HUES48 (cell line): ENCODE measurements around the gene UMOD.

Source experiments
- H3K27ac ChIP-seq: one replicate; pipeline ENCODE4 v1.7.0; 2013; ENCODE audit warnings: low read depth, low read length, inconsistent platforms
- H3K27me3 ChIP-seq: 2 replicates; pipeline ENCODE4 v1.6.1; 2013; ENCODE audit warnings: mild to moderate bottlenecking, low read length; ENCODE audit not compliant: control insufficient read depth, insufficient read depth
- H3K36me3 ChIP-seq: 2 replicates; pipeline ENCODE4 v1.6.1; 2013; ENCODE audit warnings: low read length; ENCODE audit not compliant: control insufficient read depth, insufficient read depth
- H3K4me1 ChIP-seq: 2 replicates; pipeline ENCODE4 v1.6.1; 2013; ENCODE audit warnings: mild to moderate bottlenecking, low read length; ENCODE audit not compliant: control insufficient read depth, insufficient read depth
- H3K4me3 ChIP-seq: 2 replicates; pipeline ENCODE4 v1.5.1; 2013; ENCODE audit warnings: mild to moderate bottlenecking, low read depth, low read length
- H3K9ac ChIP-seq: 2 replicates; pipeline ENCODE4 v1.6.1; 2013; ENCODE audit warnings: mild to moderate bottlenecking, low read depth, low read length, moderate library complexity
- H3K9me3 ChIP-seq: 2 replicates; pipeline ENCODE4 v1.6.1; 2013; ENCODE audit warnings: low read length; ENCODE audit not compliant: control insufficient read depth, insufficient read depth

The UMOD gene

GRCh38 chr16:20387978-20388377, 35.5 kb upstream of the UMOD start:
- H3K27ac ChIP-seq = no peak overlapping the region
- H3K4me3 ChIP-seq = no peak overlapping the region
- H3K36me3 ChIP-seq = no peaks in the 10 kb centered on the region
- no peaks in the 10 kb centered on the region for H3K27me3 ChIP-seq
- H3K9ac ChIP-seq = no peak overlapping the region
- no peaks in the 10 kb centered on the region for H3K9me3 ChIP-seq
- H3K4me1 ChIP-seq = peaks cover 6% of the 10 kb centered on the region; the same call in 1 of the 2 replicates

GRCh38 chr16:20385844-20386832, 33.6 kb upstream of the UMOD start:
- H3K36me3 ChIP-seq = no peaks in the 10 kb centered on the region
- peak overlapping the region; percentile 51 for H3K4me3 ChIP-seq
- H3K9ac ChIP-seq = no peak overlapping the region
- H3K27ac ChIP-seq = no peak overlapping the region
- peaks cover 7% of the 10 kb centered on the region; the same call in 1 of the 2 replicates for H3K4me1 ChIP-seq
- H3K9me3 ChIP-seq = no peaks in the 10 kb centered on the region
- H3K27me3 ChIP-seq = no peaks in the 10 kb centered on the region

DNA sequence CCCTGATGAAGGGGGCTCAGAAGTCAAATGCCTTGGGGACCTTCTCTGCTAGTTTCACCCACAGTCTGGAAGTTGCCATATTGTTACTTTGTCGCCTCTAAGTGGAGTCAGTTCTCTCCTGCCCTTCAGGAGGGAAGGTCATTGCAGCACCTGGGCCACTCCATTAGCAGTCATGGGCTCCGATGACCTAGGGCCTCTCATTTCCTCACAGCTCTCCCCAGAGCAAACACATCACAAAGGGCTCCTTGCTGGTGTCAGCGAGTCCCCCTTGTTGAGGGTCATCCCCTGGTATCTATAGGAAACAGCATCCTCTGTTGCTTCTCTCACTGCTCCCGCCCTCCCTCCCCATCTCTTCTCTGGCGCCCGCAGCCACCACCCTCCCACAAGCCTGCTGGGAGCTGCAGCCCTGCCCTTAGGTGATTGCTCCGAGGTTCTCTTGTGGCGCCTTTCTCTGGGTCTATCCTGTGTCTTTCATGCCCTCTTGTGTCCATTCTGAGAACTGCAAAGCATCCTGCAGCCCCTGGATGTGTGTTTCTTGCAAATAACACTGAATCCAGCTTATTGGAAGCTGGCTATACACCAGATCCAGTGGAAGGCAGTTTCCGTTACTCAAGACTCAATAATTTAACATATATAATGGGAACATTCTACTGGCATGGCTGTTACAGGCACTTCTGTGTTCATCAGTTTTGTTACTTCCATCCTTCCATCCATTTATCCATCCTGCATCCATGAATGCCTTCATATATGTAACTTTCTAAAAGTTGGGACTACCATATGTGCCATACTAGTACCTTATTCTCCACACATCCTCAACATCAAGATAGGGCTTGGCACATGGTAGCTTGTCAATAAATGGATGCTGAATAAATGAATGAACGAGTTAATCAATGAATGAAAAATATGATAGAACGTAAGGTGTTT, 30.9 kb upstream of the UMOD start:
- H3K27me3 ChIP-seq = no peaks in the 10 kb centered on the region
- H3K9me3 ChIP-seq = no peaks in the 10 kb centered on the region
- H3K4me1 ChIP-seq = peaks cover 7% of the 10 kb centered on the region; the same call in 1 of the 2 replicates
- no peak overlapping the region for H3K4me3 ChIP-seq
- no peak overlapping the region for H3K9ac ChIP-seq
- H3K36me3 ChIP-seq = no peaks in the 10 kb centered on the region
- no peak overlapping the region for H3K27ac ChIP-seq

DNA sequence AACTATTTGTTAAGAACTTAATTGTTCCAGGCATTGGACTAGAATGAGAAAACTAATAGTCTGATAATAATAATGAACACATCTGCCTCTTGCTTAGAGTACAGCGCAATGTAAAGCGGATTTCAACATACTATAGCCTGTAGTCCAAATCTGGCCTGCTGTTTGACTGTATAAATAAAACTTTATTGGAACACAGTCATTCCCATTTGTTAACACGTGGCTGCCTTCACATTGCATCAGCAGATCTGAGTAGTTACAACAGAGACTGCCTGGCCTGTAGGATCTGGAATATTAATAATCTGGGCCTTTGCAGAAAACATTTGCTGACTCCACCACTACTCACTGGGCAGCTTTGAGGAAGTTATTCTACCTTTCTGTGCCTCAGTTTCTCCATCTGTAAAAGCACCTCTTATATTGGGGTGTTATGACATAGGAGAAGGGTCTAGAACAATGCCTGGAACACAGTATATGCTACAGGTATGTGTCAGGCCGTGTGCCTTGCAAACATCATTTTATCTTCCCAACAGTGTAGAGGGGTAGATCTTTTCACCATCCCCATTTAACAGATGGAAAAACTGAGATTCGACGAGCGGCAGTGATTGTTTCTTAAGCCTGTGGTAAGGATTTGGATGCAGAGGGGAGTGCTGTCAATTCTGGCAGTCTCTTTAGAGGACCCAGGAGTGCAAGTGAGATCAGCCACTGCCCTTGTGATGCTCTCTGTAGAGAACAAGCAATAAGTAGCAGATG, 29.9 kb upstream of the UMOD start:
- Histone ChIP-seq H3K4me3 (no peak overlapping the region), H3K36me3 (no peaks in the 10 kb centered on the region), H3K27me3 (no peaks in the 10 kb centered on the region), H3K27ac (no peak overlapping the region), H3K9me3 (no peaks in the 10 kb centered on the region), H3K9ac (no peak overlapping the region), H3K4me1 (peaks cover 7% of the 10 kb centered on the region; the same call in 1 of the 2 replicates)

DNA sequence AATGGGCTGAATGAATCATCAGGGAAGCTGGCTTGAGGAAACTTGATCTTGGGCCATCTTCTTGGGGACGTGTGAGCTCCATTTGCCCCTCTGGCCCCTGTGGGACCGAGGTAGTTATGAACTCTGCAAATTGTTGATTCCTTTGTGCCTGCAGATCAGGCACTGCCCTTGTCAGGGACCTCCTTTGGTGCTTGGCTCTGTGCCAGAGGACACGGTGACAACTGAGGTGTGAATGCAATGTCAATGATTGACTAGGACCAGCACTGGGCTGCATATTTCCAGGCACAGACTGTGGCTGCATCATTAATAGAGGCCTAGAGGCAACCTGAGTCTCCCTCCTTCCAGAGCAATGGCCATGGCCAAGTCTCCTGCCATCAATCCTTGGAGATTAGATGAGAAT, 28.3 kb upstream of the UMOD start:
- Histone ChIP-seq H3K4me3 (no peak overlapping the region), H3K27me3 (no peaks in the 10 kb centered on the region), H3K27ac (no peak overlapping the region), H3K9ac (no peak overlapping the region), H3K9me3 (no peaks in the 10 kb centered on the region), H3K36me3 (no peaks in the 10 kb centered on the region), H3K4me1 (0 out of 2 replicates have a peak, but pooled peaks cover 3% of the 10 kb centered on the region)

DNA sequence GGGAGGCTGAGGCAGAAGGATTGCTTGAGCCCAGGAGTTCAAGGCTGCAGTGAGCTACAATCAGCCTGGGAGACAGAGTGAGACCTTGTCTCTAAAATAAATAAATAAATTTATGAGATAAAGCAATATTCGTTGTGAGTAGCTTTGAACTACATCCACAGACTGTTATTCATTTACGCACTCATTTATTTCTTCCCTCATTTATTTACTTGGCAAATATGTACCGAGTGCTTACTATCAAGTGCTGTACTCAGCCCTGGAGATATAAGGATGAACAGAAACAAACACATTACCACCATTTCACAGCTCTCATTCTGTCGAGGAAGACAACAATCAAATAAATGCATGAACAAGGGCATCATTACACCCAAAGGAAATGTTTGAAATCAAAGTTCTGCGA, 24.7 kb upstream of the UMOD start:
- no peak overlapping the region for H3K27ac ChIP-seq
- H3K4me3 ChIP-seq = no peak overlapping the region
- no peaks in the 10 kb centered on the region for H3K27me3 ChIP-seq
- H3K4me1 ChIP-seq = no peaks in the 10 kb centered on the region
- no peak overlapping the region for H3K9ac ChIP-seq
- H3K9me3 ChIP-seq = no peaks in the 10 kb centered on the region
- H3K36me3 ChIP-seq = no peaks in the 10 kb centered on the region

- H3K27me3 ChIP-seq = no peaks in the 10 kb centered on the region
- H3K36me3 ChIP-seq = no peaks in the 10 kb centered on the region
Measured at GRCh38 chr16:20372701-20373100, 20.2 kb upstream of the UMOD start.

GRCh38 chr16:20369452-20370054, 17.0 kb upstream of the UMOD start:
- Histone ChIP-seq H3K9me3 (no peaks in the 10 kb centered on the region), H3K9ac (no peak overlapping the region)

More at GRCh38 chr16:20372701-20373100, 20.2 kb upstream of the UMOD start:
- Histone ChIP-seq H3K4me1 (no peaks in the 10 kb centered on the region), H3K9ac (no peak overlapping the region), H3K4me3 (no peak overlapping the region), H3K9me3 (no peaks in the 10 kb centered on the region), H3K27ac (no peak overlapping the region)

DNA sequence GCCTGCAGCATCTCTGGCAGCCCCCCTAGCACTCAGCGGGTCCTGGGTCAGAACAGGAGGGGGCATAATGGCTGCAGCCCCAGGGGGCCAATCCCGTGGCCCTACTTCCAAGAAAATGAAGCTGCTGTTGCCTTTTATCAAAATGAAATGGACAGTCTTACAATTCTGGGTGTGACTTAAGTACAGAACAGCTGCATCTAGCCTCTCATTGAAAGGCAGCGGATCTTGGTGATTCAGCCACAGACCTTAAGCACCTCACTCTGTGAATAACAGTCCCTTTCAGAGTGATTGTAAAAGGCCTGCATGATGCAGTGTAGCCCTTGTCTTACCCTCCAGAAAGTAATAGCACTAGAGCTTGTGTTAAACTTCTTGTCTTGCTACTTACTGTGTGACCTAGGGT, 11.5 kb upstream of the UMOD start:
- Histone ChIP-seq H3K27ac (no peak overlapping the region), H3K9ac (no peak overlapping the region), H3K27me3 (no peaks in the 10 kb centered on the region), H3K36me3 (no peaks in the 10 kb centered on the region), H3K9me3 (no peaks in the 10 kb centered on the region), H3K4me3 (no peak overlapping the region), H3K4me1 (no peaks in the 10 kb centered on the region)

More at GRCh38 chr16:20369452-20370054, 17.0 kb upstream of the UMOD start:
- no peaks in the 10 kb centered on the region for H3K4me1 ChIP-seq
- no peaks in the 10 kb centered on the region for H3K27me3 ChIP-seq
- no peak overlapping the region for H3K27ac ChIP-seq
- H3K4me3 ChIP-seq = no peak overlapping the region
- no peaks in the 10 kb centered on the region for H3K36me3 ChIP-seq

DNA sequence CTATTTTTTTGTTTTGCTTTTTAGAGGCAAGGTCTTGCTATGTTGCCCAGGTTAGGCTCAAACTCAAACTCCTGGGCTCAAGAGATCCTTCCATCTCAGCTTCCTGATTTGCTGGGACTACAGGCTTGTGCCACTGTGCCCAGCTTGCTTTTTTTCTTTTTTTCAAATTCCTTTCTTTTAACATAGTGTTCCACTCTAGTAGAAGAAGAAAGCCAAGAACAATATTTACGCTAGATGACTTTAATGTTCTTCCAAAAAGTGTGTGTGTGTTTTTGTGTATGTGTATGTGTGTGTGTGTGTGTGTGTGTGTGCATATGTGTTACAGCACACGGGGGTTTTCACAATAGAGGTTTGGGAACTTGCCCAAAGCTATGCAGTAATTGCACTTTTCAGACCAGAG, 10.7 kb upstream of the UMOD start:
- Histone ChIP-seq H3K36me3 (no peaks in the 10 kb centered on the region), H3K9me3 (no peaks in the 10 kb centered on the region), H3K9ac (no peak overlapping the region), H3K27ac (no peak overlapping the region), H3K4me3 (no peak overlapping the region), H3K4me1 (no peaks in the 10 kb centered on the region), H3K27me3 (no peaks in the 10 kb centered on the region)
